ENCODE measurements around the gene SGTA.

The SGTA gene

GRCh38 chr19:2726904-2727639, 56.0 kb downstream of the SGTA start:
- TF ChIP-seq CTCF (IDR thresholded peaks at IDR 0.05; ENCODE audit: extremely low read depth, insufficient read depth, missing control alignments) = no peak
- no peak for DNase-seq (ENCODE audit: low spot score)
- in situ Hi-C loops (cut with MboI; ENCODE audit: low pct_unique_long_range_greater_than_20kb, low sequenced_read_pairs, unreplicated experiment) = no loop called here

- no peak for TF ChIP-seq CTCF (IDR thresholded peaks at IDR 0.05; ENCODE audit: extremely low read depth, insufficient read depth, missing control alignments)
- in situ Hi-C loops (cut with MboI; ENCODE audit: low pct_unique_long_range_greater_than_20kb, low sequenced_read_pairs, unreplicated experiment) = no loop called here
- no peak for DNase-seq (ENCODE audit: low spot score)
These were observed 56.8 kb downstream of the SGTA start for GRCh38 chr19:2726160-2726855.

GRCh38 chr19:2724148-2724557, 58.9 kb downstream of the SGTA start:
- no peak for DNase-seq (ENCODE audit: low spot score)
- in situ Hi-C loops (cut with MboI; ENCODE audit: low pct_unique_long_range_greater_than_20kb, low sequenced_read_pairs, unreplicated experiment) = no loop called here
- no peak for TF ChIP-seq CTCF (IDR thresholded peaks at IDR 0.05; ENCODE audit: extremely low read depth, insufficient read depth, missing control alignments)

- in situ Hi-C loops (cut with MboI; ENCODE audit: low pct_unique_long_range_greater_than_20kb, low sequenced_read_pairs, unreplicated experiment) = no loop called here
- TF ChIP-seq CTCF (IDR thresholded peaks at IDR 0.05; ENCODE audit: extremely low read depth, insufficient read depth, missing control alignments) = no peak
- no peak for DNase-seq (ENCODE audit: low spot score)
These were observed 59.3 kb downstream of the SGTA start for GRCh38 chr19:2723747-2724146.

- in situ Hi-C loops (cut with MboI; ENCODE audit: low pct_unique_long_range_greater_than_20kb, low sequenced_read_pairs, unreplicated experiment) = no loop called here
- no peak for DNase-seq (ENCODE audit: low spot score)
- no peak for TF ChIP-seq CTCF (IDR thresholded peaks at IDR 0.05; ENCODE audit: extremely low read depth, insufficient read depth, missing control alignments)
These were observed 59.7 kb downstream of the SGTA start for GRCh38 chr19:2723345-2723715.

GRCh38 chr19:2722541-2723344, 60.3 kb downstream of the SGTA start:
- no peak for TF ChIP-seq CTCF (IDR thresholded peaks at IDR 0.05; ENCODE audit: extremely low read depth, insufficient read depth, missing control alignments)
- DNase-seq (ENCODE audit: low spot score) = no peak
- in situ Hi-C loops (cut with MboI; ENCODE audit: low pct_unique_long_range_greater_than_20kb, low sequenced_read_pairs, unreplicated experiment) = no loop called here
